ENCODE results near the gene VAX1.
A peak's percentile ranks its signal among the peaks of the same experiment; 100 is the strongest.

DNA sequence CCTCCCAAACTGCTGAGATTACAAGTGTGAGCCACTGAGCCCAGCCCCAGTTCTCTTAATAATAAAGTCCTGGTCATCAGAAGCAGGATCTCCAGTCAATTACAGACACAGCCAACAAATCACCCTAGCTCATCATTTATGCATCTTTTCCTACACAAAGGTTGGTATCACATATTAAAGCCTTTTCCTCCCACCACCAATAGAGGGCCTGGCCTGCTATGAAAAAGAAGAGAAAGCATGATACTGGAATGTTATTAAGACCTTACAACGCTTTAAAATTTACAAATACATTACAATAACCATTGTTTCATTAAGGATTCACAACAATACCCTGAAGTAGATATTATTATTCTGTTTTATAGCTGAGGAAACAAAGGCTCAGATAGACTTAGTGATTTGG is 25.9 kb downstream of the VAX1 start:
- TF ChIP-seq, protein P1, sequence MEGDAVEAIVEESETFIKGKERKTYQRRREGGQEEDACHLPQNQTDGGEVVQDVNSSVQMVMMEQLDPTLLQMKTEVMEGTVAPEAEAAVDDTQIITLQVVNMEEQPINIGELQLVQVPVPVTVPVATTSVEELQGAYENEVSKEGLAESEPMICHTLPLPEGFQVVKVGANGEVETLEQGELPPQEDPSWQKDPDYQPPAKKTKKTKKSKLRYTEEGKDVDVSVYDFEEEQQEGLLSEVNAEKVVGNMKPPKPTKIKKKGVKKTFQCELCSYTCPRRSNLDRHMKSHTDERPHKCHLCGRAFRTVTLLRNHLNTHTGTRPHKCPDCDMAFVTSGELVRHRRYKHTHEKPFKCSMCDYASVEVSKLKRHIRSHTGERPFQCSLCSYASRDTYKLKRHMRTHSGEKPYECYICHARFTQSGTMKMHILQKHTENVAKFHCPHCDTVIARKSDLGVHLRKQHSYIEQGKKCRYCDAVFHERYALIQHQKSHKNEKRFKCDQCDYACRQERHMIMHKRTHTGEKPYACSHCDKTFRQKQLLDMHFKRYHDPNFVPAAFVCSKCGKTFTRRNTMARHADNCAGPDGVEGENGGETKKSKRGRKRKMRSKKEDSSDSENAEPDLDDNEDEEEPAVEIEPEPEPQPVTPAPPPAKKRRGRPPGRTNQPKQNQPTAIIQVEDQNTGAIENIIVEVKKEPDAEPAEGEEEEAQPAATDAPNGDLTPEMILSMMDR (conservative IDR thresholded peaks at IDR 0.05; ENCODE audit: low read depth, low read length), result peak; percentile 74
- TF ChIP-seq EZH2 (IDR thresholded peaks at IDR 0.05; ENCODE audit: borderline replicate concordance, low read depth, low read length, poor library complexity, severe bottlenecking), result no peak

Data from A673 (cell line).